Jurkat, Clone E6-1 (cell line): ENCODE results near the gene NXF2. TPM values are rescaled to one million over a fixed set of nuclear protein-coding genes. Genes with fewer than 3 reads are reported as not detected.
"Not testable (repeated sequence)": the region's sequence is repeated elsewhere in the genome, so short reads cannot be mapped to it uniquely, and the experiment has no call there.

Experiments used
- DNase-seq: peaks from one replicate; pipeline ENCODE4 v3.0.0-alpha.2; 2011; ENCODE audit warnings: low read depth, low spot score
- H3K4me3 ChIP-seq: 2 replicates; pipeline ENCODE4 v1.5.1; 2011; ENCODE audit warnings: mild to moderate bottlenecking, low read length, control low read depth, moderate library complexity
- polyA plus RNA-seq: library from polyadenylated mRNA; unstranded; fragments of >200 nt; gene quantifications from one replicate; pipeline ENCODE4 v1.2.1, GENCODE V29; 2012; ENCODE audit warnings: missing spikeins; ENCODE audit not compliant: insufficient read length, insufficient read depth

Gene NXF2, protein sequence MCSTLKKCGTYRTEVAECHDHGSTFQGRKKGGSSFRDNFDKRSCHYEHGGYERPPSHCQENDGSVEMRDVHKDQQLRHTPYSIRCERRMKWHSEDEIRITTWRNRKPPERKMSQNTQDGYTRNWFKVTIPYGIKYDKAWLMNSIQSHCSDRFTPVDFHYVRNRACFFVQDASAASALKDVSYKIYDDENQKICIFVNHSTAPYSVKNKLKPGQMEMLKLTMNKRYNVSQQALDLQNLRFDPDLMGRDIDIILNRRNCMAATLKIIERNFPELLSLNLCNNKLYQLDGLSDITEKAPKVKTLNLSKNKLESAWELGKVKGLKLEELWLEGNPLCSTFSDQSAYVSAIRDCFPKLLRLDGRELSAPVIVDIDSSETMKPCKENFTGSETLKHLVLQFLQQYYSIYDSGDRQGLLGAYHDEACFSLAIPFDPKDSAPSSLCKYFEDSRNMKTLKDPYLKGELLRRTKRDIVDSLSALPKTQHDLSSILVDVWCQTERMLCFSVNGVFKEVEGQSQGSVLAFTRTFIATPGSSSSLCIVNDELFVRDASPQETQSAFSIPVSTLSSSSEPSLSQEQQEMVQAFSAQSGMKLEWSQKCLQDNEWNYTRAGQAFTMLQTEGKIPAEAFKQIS
- not detected for polyA plus RNA-seq

DNA sequence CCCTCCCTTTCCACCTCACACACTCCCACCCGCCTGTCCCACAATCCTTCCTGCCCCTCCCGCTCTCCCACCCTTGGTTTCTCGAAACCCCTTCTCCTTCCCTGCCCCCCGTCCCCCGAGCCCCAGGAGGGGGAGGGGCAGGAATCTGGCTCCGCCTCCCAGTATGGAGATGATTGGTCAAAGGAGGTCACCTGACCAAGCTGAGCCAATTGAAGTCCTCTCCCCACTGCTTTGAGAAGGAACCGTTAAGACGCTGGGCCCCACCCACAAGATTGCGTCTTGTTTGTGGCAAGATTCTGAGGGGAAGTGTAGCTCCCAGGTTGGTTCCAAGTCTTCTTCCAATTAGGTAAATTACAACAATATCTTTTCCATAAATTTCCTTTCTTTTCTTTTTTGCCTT lies at the start of gene NXF2:
Gene NXF2 (plus strand): TSS at position 275 of the 400 bp plus-strand sequence. CDS start 59,912 bp downstream, outside the sequence.
- not testable (repeated sequence) for H3K4me3 ChIP-seq, DNase-seq

DNA sequence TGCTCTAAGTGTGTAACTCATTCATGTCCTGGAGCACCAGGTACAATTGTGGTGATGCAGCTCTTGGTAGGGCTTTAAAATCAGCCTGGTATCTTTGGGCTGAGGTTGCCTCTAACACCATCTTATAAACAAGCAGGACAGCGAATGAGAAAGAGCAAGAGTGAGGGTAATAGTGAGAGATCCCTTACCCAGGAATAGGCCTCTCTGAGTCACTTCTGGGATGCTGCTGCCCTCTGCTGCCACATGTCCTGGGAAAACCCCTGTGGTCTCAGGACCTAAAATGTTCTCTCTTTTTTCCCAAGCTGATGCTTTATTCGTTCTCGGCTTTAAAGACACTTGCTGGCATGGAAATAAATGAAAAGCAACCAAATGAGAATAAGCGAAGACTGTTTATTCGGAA lies 39.0 kb upstream of the NXF2 start:
- not testable (repeated sequence) for H3K4me3 ChIP-seq, DNase-seq

DNA sequence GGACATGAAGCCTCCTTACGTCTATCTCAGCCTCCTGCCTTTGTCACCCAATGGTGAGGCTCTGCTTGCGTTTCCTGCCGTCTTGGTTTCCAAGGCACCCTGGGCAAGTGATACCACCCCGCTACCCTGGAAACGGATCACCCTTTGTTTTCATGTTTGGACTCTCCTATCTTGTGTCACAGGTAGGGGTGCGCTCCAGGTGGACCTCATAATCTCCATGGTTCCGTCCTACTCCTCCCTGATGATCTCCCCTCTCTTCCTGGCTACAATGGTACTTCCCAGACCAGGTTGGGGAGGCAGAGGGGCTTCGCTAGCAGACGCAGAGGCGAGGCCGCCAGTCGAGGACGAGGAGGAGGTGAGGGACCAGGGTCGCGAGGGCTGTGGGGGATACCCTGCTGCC lies 32.0 kb upstream of the NXF2 start, which contains the start of gene TCP11X1:
Gene TCP11X1 (plus strand): TSS at position 316 of the 400 bp plus-strand sequence.
- DNase-seq, H3K4me3 ChIP-seq: not testable (repeated sequence)

DNA sequence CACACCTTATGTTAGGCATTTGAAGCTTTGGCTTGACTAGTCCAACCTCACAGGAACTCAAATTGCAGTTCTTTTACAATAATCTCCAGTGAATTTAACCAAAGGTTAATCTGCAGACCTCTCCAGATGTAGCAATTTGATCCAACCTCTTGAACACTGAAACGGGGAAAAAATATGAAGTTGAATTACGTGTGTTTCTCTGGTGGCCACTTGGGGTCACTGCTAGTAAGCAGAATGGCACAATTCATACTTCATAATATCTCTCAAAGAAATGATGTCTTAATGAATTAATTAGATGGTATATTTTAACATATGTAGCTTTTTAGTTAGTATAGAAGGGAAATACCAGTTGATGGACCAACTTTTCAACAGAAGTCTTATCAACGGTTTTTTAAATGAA lies 30.5 kb upstream of the NXF2 start:
- not testable (repeated sequence) for H3K4me3 ChIP-seq, DNase-seq

DNA sequence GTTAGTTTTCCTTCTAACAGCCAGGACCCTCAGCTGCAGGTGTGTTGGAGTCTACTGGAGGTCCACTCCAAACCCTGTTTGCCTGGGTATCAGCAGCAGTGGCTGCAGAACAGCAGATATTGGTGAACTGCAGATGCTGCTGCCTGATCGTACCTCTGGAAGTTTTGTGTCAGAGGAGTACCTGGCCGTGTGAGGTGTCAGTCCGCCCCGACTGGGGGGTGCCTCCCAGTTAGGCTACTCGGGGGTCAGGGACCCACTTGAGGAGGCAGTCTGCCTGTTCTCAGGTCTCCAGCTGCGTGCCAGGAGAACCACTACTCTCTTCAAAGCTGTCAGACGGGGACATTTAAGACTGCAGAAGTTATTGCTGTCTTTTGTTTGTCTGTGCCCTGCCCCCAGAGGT lies 11.3 kb upstream of the NXF2 start:
- H3K4me3 ChIP-seq, DNase-seq: not testable (repeated sequence)

DNA sequence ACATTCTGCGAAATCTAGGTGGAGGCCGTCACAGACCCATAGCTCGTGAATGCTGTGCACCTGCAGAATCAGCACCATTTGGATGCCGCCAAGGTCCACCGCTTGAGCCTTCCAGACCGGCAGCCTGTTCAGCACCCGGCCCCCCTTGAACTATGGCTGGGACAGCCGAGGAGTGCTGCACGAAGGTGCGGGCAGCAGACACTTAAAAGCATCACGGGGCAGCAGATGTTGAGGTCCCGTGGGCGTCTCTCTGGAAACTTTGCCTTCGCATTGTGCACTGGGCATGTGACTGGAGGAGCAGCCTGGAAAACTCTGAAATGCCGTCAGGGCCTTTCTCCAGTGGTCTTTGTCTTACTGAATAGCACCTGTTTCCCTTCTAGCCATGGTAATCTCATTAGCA lies 6.7 kb upstream of the NXF2 start:
- H3K4me3 ChIP-seq, DNase-seq: not testable (repeated sequence)

DNA sequence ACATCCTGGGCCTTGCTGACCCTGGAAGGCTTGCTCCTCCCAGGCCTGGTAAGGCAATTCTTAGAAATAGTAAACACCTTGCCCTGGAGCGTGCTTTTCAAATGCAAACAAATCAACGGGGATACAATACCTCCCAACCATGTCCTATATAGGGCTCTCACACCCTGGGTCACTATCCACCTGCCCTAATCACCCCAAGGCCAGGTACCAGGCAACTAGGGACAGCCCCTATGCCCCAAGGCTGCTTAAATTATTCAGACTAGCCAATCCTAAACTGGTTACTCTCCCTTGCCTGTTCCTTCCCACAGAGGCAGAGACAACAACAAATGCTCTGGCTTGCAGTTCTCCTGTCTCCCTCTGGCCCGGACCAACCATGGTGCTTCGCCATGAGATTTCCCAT lies 25.3 kb downstream of the NXF2 start:
- not testable (repeated sequence) for H3K4me3 ChIP-seq, DNase-seq

DNA sequence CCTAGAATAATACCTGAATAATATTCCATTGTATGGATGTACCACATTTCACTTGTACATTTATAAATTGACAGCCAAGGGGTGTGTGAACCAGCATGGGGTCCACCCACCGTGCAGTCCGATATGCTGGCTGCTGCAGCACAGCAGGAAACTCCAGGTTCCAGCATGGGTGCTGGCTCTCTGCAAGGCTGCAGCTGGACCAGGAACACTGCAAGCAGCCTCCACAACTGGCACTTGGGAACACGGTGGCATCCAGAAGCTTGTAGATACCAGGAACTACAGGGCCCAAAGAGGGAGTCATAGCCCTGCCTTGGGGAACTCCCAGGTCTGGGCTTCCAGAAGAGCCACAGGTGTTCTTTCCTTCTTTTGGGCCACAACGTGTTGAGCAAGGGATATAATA lies 91.2 kb downstream of the NXF2 start:
- H3K4me3 ChIP-seq: no peak overlapping the region
- no peak for DNase-seq

DNA sequence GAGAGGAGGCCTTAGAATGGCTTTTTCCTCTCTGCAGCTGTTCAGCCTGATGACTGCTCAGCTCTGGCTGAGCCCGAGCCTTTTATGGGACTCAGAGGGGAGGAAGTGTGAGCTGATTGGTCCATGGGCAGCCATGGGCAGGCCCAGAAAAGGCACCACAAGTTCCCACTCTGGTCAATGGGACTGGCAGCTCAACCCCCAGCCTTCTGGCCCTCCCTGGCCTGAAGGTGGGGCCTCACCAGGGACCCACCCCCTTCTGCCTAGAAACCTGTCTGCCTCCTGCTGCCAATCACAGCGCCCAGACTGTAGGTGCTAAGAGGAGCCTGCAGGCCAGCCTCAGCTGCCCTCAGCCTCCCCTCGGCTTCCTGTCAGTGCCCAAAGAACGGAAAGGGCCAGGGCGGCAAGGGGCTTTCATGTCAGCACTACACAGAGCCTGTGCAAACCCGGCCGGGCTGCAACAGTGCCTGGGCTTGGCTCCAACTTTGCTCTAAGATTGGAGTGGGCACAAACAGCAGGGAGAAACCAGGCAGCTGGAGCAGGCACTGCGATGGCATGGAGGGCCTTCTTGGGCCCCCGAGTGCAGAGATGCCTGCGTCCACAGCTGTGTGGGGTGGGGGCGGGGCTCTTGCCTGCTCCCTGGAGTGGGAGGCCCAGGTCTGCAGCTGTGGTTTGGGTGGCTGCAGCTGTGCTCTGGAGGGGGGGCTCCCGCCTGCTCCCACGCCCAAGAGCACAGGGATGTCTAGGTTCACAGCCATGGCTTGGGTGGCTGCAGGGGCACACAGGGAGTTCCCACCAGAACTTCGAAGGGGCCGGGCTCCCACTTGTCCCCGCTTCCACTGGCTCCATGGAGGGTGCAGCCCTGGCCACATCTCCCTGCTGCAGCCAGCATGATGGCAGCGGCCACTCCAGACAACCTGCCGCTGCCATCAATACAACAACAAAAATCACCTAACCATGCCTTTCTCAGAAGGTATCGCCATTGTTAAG lies 92.6 kb downstream of the NXF2 start:
- H3K4me3 ChIP-seq: no peak overlapping the region
- peak; percentile 41 for DNase-seq

DNA sequence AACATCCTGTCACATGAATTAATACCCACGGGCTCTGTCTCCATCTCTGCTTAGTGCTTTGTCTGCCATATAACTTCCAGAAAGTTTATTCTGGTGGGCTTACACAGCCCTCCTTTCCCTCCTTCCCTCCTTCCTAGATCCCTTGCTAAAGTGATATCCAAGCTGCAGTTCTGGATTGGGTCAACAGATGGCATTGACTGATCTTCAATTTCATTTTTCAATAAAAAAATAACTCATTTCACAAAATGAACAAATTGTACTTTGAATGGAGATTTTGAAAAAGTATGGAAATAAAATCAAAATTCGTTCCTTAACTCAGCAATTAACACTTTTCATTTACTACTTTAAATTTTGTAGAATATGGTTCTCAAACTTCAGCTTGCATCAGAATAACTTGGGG lies 94.9 kb downstream of the NXF2 start:
- no peak for DNase-seq
- H3K4me3 ChIP-seq: no peak overlapping the region

DNA sequence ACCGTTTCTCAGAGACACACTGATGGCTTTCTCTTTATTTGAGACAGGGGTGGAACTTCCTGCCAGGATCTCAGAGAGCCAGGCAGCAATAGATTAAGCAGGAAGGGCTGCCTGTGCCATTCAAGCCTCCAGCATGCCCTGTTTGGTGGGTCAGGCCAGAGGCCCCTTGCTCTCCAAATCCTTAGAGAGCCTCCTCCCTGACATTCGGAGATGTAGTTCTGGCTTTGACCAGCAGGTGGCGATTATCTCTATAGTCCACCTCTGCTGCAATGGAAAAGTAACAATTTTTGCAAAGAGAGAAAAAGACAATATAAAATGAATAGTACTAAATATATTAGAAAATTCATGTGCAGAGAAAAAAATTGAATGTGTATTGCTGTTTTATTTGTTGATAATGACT lies 98.9 kb downstream of the NXF2 start:
- DNase-seq: no peak
- H3K4me3 ChIP-seq: no peak overlapping the region
